ENCODE results near the gene VEGFC. TPM values are rescaled to one million over a fixed set of nuclear protein-coding genes. Genes with fewer than 3 reads are reported as not detected.

VEGFC gene
- total RNA-seq, 2 donors from 2014 or later, result 1.1 to 3.5 TPM

DNA sequence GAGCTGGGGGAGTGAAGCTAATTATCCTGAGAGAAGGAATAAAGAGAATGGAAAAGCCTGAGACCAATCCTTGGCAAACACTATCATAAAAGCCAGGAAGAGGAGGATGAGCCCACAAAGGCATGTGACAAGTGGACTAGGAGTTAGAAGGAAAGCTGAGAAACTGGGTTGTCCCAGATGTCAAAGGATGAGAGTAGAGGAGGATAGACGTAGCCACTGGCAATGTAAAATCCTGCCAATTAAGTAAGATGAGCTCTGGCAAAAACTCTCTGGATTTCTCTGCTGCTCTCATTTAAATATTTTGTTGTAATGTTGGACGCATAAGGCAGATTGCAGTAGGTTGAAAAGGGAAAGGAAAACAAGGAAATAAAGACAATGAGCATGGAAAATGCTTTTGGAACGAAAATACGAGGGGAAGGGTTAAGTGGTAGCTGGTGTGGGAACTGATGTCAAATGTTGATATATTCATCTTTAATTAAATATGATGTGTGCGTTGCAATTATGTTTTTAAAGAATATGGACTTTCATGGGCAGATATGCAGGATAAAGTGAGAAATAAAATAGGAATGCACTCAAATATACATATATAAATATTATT, 14.2 kb upstream of the VEGFC start:
- no peak for DNase-seq
- intact Hi-C loops (cut with DNase I), result no loop called here
- Histone ChIP-seq H3K4me1 (no peaks in the 10 kb centered on the region), H3K9ac (ENCODE audit: low read depth in 2 of 2, low read length in 2 of 2) (no peak overlapping the region), H3K9me3 (no peaks in the 10 kb centered on the region), H3K36me3 (no peaks in the 10 kb centered on the region), H3K27me3 (no peaks in the 10 kb centered on the region), H3K4me3 (no peak overlapping the region), H3K27ac (no peak overlapping the region)
- TF ChIP-seq, protein P1, sequence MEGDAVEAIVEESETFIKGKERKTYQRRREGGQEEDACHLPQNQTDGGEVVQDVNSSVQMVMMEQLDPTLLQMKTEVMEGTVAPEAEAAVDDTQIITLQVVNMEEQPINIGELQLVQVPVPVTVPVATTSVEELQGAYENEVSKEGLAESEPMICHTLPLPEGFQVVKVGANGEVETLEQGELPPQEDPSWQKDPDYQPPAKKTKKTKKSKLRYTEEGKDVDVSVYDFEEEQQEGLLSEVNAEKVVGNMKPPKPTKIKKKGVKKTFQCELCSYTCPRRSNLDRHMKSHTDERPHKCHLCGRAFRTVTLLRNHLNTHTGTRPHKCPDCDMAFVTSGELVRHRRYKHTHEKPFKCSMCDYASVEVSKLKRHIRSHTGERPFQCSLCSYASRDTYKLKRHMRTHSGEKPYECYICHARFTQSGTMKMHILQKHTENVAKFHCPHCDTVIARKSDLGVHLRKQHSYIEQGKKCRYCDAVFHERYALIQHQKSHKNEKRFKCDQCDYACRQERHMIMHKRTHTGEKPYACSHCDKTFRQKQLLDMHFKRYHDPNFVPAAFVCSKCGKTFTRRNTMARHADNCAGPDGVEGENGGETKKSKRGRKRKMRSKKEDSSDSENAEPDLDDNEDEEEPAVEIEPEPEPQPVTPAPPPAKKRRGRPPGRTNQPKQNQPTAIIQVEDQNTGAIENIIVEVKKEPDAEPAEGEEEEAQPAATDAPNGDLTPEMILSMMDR (IDR thresholded peaks at IDR 0.05), result no peak

DNA sequence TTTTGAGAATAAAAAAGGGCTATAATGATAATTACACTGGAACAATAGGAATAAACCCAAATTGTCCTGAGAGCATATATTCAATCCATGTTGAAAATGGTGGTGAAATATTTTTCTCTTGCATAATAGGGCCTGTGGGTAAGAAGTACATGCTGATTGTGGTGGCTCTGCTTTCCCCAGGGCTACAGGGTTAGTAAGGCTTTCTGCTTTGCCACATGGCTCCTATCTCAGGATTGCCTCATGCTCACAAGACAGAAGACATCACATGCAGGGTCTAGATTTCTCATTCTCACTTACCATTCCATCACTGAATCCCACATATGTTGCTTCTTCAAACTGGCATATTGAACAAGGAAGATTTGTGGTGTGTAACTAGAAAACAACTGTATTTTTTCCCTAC, 12.4 kb upstream of the VEGFC start:
- Histone ChIP-seq H3K4me3 (no peak overlapping the region), H3K9ac (ENCODE audit: low read depth in 2 of 2, low read length in 2 of 2) (no peak overlapping the region), H3K4me1 (no peaks in the 10 kb centered on the region), H3K36me3 (no peaks in the 10 kb centered on the region), H3K9me3 (no peaks in the 10 kb centered on the region), H3K27ac (no peak overlapping the region), H3K27me3 (no peaks in the 10 kb centered on the region)
- intact Hi-C loops (cut with DNase I), result no loop called here
- TF ChIP-seq, protein P1 (IDR thresholded peaks at IDR 0.05), result no peak
- no peak for DNase-seq

DNA sequence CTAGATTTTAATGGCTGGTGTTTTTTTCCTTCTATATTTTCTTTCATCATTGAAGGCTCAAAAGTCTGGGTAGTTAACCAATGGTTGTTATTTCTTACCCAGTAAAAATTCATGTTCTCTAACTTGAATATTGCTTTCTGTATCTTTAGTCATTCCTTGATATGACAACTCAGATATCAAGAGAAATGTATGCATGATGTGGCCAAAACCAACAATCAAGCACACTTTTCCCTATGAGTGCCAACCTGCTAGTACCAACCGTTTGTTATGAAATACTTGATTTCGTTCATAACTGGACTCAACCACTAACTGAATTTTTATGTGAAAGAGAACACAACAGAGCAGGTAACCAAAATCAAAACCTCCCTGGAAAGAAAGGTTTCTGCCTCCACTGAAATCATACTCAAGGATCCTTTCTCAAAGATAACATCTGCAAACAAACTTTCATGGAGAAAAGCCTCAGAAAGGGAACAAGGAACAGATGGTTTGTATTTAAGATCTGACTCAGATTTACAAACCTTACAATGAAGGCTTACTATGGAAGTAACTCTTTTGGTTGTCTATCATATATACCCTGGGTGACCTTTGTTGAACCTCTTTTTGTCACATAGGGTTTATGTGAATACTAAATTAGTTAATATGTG, 8.3 kb upstream of the VEGFC start:
- H3K9ac ChIP-seq (ENCODE audit: low read depth in 2 of 2, low read length in 2 of 2), result no peak overlapping the region
- intact Hi-C loops (cut with DNase I), result no loop called here
- no peaks in the 10 kb centered on the region for H3K27me3 ChIP-seq
- H3K27ac ChIP-seq, result no peak overlapping the region
- no peaks in the 10 kb centered on the region for H3K36me3 ChIP-seq
- no peak overlapping the region for H3K4me3 ChIP-seq
- DNase-seq, result no peak
- no peaks in the 10 kb centered on the region for H3K4me1 ChIP-seq
- no peaks in the 10 kb centered on the region for H3K9me3 ChIP-seq
- TF ChIP-seq, protein P1 (IDR thresholded peaks at IDR 0.05), result no peak

DNA sequence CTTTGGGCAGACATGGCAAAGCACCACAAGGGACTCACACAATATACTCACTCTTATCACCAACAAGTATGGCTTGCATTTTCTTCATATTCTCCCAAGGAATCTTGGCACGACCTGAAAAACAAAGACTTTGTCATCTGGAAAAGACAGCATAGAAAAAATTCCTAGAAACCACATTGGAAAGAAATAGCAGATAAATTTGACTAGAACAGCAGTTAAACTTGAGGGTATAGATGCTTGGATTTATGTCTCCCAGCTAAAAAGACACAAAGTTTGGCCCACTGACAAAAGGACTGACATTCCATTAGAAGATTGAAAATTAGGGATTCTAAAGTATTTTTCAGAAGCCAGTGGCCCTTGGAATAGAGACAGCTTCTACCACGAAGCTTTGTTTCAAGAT, 6.9 kb upstream of the VEGFC start:
- Histone ChIP-seq H3K9me3 (no peaks in the 10 kb centered on the region), H3K27ac (no peak overlapping the region), H3K27me3 (no peaks in the 10 kb centered on the region), H3K4me1 (no peaks in the 10 kb centered on the region), H3K9ac (ENCODE audit: low read depth in 2 of 2, low read length in 2 of 2) (no peak overlapping the region), H3K36me3 (no peaks in the 10 kb centered on the region), H3K4me3 (no peak overlapping the region)
- TF ChIP-seq, protein P1 (IDR thresholded peaks at IDR 0.05), result no peak
- intact Hi-C loops (cut with DNase I), result loop anchor here (10.0 kb wide), 1 partner anchor 535 kb away; no protein-coding TSS in a partner anchor
- DNase-seq, result no peak

DNA sequence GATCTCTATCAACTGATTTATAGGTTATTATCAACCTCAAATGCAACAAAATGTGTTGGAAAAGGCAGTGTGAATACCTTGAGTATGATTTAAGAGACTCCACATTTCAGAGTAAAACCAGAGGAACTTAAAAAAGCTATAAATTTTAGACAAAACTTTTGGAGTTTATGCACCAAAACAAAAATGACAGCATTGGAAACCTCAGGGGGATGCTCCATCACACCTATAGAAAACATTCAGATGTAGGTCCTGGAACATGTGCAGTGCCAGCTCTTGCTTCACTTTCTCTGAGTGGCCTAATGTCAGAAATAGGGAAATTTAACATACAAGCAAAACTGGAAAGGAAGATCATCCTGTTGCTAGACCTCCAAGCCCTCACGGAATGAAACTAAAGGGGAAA, 5.8 kb upstream of the VEGFC start:
- Histone ChIP-seq H3K4me3 (no peak overlapping the region), H3K9me3 (no peaks in the 10 kb centered on the region), H3K27me3 (no peaks in the 10 kb centered on the region), H3K27ac (no peak overlapping the region), H3K9ac (ENCODE audit: low read depth in 2 of 2, low read length in 2 of 2) (no peak overlapping the region), H3K4me1 (no peaks in the 10 kb centered on the region), H3K36me3 (no peaks in the 10 kb centered on the region)
- TF ChIP-seq, protein P1 (IDR thresholded peaks at IDR 0.05), result no peak
- DNase-seq, result no peak
- intact Hi-C loops (cut with DNase I), result loop anchor here (10.0 kb wide), 1 partner anchor 536 kb away; no protein-coding TSS in a partner anchor
